GM10248 (cell line): ENCODE data around the gene MAML2.

ENCODE experiments used
- CTCF ChIA-PET: fragments of 300-600 bp; sonication (Branson Sonifier 250); formaldehyde crosslinking; extraction: SDS; loops from one replicate; lab custom pipeline; 2021; ENCODE audit warnings: antibody characterized with exemption; lab: Yijun Ruan, JAX
- POLR2A ChIA-PET: fragments of 350-650 bp; sonication (Branson Sonifier 250); formaldehyde crosslinking; extraction: SDS; loops from one replicate; lab custom pipeline; 2020; ENCODE audit warnings: antibody characterized with exemption; lab: Yijun Ruan, JAX
- DNase-seq: peaks from one replicate; pipeline ENCODE4 v3.0.0; 2012; ENCODE audit errors: extremely low spot score
- CTCF ChIP-seq: IDR thresholded peaks from 2 replicates; pipeline ENCODE4 v1.5.1; 2012; ENCODE audit warnings: mild to moderate bottlenecking, low read depth; ENCODE audit errors: extremely low read depth, missing control alignments, control extremely low read depth

Gene MAML2

DNA sequence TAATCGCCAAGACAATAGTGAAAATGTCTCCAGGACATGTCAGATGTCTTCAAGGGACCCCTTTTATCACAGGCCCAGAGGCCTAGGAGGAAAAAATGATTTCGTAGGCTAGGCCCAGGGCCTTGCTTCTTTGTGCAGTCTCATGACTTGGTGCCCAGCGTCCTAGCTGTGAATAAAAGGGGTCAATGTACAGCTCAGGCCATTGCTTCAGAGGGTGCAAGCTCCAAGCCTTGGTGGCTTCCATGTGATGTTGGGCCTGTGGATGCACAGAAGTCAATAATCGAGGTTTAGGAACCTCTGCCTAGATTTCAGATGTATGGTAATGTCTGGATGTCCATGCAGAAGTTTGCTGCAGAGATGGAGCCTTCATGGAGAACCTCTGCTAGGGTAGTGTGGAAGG lies 398.4 kb downstream of the MAML2 start:
- no peak for DNase-seq
- CTCF ChIA-PET, result no interaction called here
- POLR2A ChIA-PET, result no interaction called here
- no peak for TF ChIP-seq CTCF

GRCh38 chr11:95943546-95943945 lies 399.4 kb downstream of the MAML2 start:
- no peak for DNase-seq
- no peak for TF ChIP-seq CTCF
- ChIA-PET POLR2A (no interaction called here), CTCF (no interaction called here)

GRCh38 chr11:95939091-95939490 lies 403.9 kb downstream of the MAML2 start:
- no peak for DNase-seq
- TF ChIP-seq CTCF, result no peak
- ChIA-PET CTCF (no interaction called here), POLR2A (no interaction called here)

- no peak for DNase-seq
- no peak for TF ChIP-seq CTCF
- POLR2A ChIA-PET, result no interaction called here
- CTCF ChIA-PET, result interaction anchor here (0.8 kb wide), 1 partner anchor 73 kb away, joined by 3 read pairs; no protein-coding TSS in a partner anchor
These were observed 405.6 kb downstream of the MAML2 start for GRCh38 chr11:95937358-95937757.

- POLR2A ChIA-PET, result no interaction called here
- DNase-seq, result no peak
- CTCF ChIA-PET, result no interaction called here
- no peak for TF ChIP-seq CTCF
These were observed 409.4 kb downstream of the MAML2 start for GRCh38 chr11:95933594-95933993.

GRCh38 chr11:95931916-95932315 lies 411.1 kb downstream of the MAML2 start:
- no peak for TF ChIP-seq CTCF
- CTCF ChIA-PET, result interaction anchor here (1.7 kb wide), 1 partner anchor 9 kb away, joined by 4 read pairs; no protein-coding TSS in a partner anchor
- POLR2A ChIA-PET, result no interaction called here

DNA sequence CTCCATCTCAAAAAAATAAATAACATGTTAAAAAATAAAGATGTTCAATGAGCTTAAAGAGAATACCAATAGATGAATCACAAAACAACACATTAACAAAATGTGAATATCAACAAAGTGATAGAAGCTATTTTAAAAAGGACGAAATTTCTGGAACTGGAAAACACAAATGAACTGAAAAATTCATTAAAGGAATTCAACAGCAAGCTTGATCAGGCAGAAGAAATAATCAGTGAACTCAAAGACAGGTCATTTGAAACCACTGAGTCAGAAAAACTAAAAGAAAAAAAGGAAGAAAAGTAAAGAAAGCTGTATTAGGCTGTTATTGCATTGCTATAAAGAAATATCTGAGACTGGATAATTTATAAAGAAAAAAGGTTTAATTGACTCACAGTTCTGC lies 412.0 kb downstream of the MAML2 start:
- DNase-seq, result no peak
- ChIA-PET POLR2A (no interaction called here), CTCF (interaction anchor here (0.7 to 1.7 kb wide), 2 partner anchors 10 to 64 kb away, joined by 3 to 4 read pairs; no protein-coding TSS in a partner anchor)
- no peak for TF ChIP-seq CTCF

More at GRCh38 chr11:95931916-95932315, 411.1 kb downstream of the MAML2 start:
- DNase-seq, result no peak
